Measurements from ENCODE around the gene SSBP3. TPM values are rescaled to one million over a fixed set of nuclear protein-coding genes. Genes with fewer than 3 reads are reported as not detected.
A peak's percentile ranks its signal among the peaks of the same experiment; 100 is the strongest.

The SSBP3 gene
- 13.0 and 15.0 TPM in 2 replicates for total RNA-seq (2014; rRNA removed)
- Bru-seq, nascent RNA: percentile 59 among the genes with signal in this experiment
- percentile 52 among the genes with signal in this experiment for BruChase-seq, experiment 1, labeled RNA remaining after a 6-hour chase
- BruChase-seq, experiment 2, labeled RNA remaining after a 2-hour chase: percentile 54 among the genes with signal in this experiment
- long read RNA-seq, transcript SSBP3-203 (17 exons, 1,578 nt): major isoform, 14 of 39 reads
- long read RNA-seq, partial matches to known transcripts: 2 of 39 reads
- long read RNA-seq, other reads (novel, unspliced or antisense): 21 of 39 reads

DNA sequence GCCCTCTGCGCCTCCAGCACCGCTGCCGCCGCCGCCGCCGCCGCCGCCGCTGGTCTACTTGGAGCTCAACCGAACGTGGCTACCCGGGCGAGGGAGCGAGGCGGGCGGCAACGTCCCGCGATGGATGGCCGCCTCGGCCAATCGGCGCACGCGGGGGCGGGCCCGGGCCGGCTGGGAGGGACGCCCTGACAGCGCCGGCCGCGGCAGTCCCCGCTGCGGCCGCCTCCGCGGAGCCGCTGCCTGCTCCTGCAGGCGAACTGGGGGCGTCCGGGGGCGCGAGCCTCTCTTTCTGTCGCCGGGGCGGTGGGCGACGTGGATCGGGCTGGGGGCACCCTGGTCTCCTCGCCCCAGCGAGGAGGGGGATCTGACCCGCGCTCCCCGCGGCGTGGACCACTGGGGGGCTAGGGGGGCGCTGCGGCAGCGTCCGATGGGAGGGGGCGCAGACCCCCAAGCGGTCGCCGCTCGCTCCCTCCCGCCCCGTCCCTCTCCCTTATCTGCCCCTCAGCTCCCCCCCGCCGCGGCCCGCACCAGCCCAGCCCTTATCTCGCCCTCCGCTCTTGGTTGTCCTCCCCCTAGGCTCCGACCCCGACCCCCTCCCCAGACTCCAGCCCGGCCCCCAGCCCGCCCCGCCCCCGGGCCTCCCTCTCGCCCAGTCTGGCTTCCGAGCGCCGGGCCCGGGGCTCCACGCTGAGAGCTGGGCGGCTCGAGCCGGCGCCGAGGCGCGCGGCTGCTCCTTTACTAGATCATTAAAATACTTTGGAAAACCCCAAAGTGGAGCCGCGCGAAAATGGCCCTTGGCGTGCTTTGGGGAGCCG, at the start of gene SSBP3:
Gene SSBP3, minus strand, starts transcription at position 56 of the 815 bp plus-strand sequence.
- POLR2A ChIA-PET (ENCODE audit: unreplicated experiment): interaction anchor here (0.6 to 1.0 kb wide), 3 partner anchors 15 to 348 kb away, joined by 3 to 22 read pairs (median 5); no protein-coding TSS in a partner anchor
- no peaks in the 10 kb centered on the region for H3K9me2 ChIP-seq (replicated peaks; ENCODE audit: low read length)
- peak within 1 kb of the TSS; percentile 49; the same call in 1 of the 2 replicates for H3K9ac ChIP-seq (ENCODE audit: low read length)
- DNase-seq (peak; percentile 95), ATAC-seq (peak; percentile 76)
- peak within 1 kb of the TSS; percentile 89 for H3K27ac ChIP-seq (ENCODE audit: low read length)
- peak within 1 kb of the TSS; percentile 93 for H2AFZ ChIP-seq (ENCODE audit: low read length)
- no TSS peak for BruUV-seq (replicated peaks)
- H3K9me3 ChIP-seq (ENCODE audit: low read length): no peaks in the 10 kb centered on the region
- intact Hi-C loops (cut with micrococcal nuclease): loop anchor here (1.0 to 10.0 kb wide), 7 partner anchors 39 to 1079 kb away; partner anchors contain the start of genes CYB5RL, LRP8 and MRPL37
- H3K79me2 ChIP-seq (ENCODE audit: low read length): peaks cover 16% of the 10 kb centered on the region
- H4K20me1 ChIP-seq (ENCODE audit: low read length): peaks cover 8% of the 10 kb centered on the region; the same call in 1 of the 2 replicates
- peak within 1 kb of the TSS; percentile 96 for H3K4me2 ChIP-seq (ENCODE audit: low read length)
- H3K4me1 ChIP-seq (ENCODE audit: insufficient read depth, low read length): peaks cover 38% of the 10 kb centered on the region
- CTCF ChIA-PET: interaction anchor here (0.5 to 2.3 kb wide), 6 partner anchors 80 to 187 kb away, joined by 3 to 26 read pairs (median 4); no protein-coding TSS in a partner anchor
- H3F3A ChIP-seq (ENCODE audit: low read length, unreplicated experiment): peaks cover 5% of the 10 kb centered on the region
- no peaks in the 10 kb centered on the region; the same call in 1 of the 2 replicates for H3K36me3 ChIP-seq (ENCODE audit: low read depth, low read length)
- TF ChIP-seq EZH2 (IDR thresholded peaks at IDR 0.05; ENCODE audit: low read length, unreplicated experiment) (no peak), EZH2phosphoT487 (IDR thresholded peaks at IDR 0.05; ENCODE audit: borderline replicate concordance, low read length) (no peak)
- TF ChIP-seq, protein P1, sequence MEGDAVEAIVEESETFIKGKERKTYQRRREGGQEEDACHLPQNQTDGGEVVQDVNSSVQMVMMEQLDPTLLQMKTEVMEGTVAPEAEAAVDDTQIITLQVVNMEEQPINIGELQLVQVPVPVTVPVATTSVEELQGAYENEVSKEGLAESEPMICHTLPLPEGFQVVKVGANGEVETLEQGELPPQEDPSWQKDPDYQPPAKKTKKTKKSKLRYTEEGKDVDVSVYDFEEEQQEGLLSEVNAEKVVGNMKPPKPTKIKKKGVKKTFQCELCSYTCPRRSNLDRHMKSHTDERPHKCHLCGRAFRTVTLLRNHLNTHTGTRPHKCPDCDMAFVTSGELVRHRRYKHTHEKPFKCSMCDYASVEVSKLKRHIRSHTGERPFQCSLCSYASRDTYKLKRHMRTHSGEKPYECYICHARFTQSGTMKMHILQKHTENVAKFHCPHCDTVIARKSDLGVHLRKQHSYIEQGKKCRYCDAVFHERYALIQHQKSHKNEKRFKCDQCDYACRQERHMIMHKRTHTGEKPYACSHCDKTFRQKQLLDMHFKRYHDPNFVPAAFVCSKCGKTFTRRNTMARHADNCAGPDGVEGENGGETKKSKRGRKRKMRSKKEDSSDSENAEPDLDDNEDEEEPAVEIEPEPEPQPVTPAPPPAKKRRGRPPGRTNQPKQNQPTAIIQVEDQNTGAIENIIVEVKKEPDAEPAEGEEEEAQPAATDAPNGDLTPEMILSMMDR (conservative IDR thresholded peaks at IDR 0.05; ENCODE audit: low read depth, low read length): no peak
- peak within 1 kb of the TSS; percentile 86 for H3K4me3 ChIP-seq (ENCODE audit: low read length)
- no peaks in the 10 kb centered on the region for H3K27me3 ChIP-seq (ENCODE audit: low read length)

GRCh38 chr1:54453509-54453908, 47.3 kb upstream of the SSBP3 start:
- H3K9me3 ChIP-seq (ENCODE audit: low read length): no peaks in the 10 kb centered on the region
- BruUV-seq (replicated peaks): no TSS peak
- intact Hi-C loops (cut with micrococcal nuclease): no loop called here
- DNase-seq: no peak
- no peaks in the 10 kb centered on the region for H4K20me1 ChIP-seq (ENCODE audit: low read length)
- H2AFZ ChIP-seq (ENCODE audit: low read length): no peak overlapping the region
- no peaks in the 10 kb centered on the region for H3K36me3 ChIP-seq (ENCODE audit: low read depth, low read length)
- CTCF ChIA-PET: no interaction called here
- no peaks in the 10 kb centered on the region for H3K4me1 ChIP-seq (ENCODE audit: insufficient read depth, low read length)
- POLR2A ChIA-PET (ENCODE audit: unreplicated experiment): no interaction called here
- no peaks in the 10 kb centered on the region for H3K9me2 ChIP-seq (replicated peaks; ENCODE audit: low read length)
- no peaks in the 10 kb centered on the region for H3K27me3 ChIP-seq (ENCODE audit: low read length)
- H3K4me2 ChIP-seq (ENCODE audit: low read length): no peak overlapping the region
- H3K79me2 ChIP-seq (ENCODE audit: low read length): no peaks in the 10 kb centered on the region
- ATAC-seq: no peak
- no peaks in the 10 kb centered on the region for H3F3A ChIP-seq (ENCODE audit: low read length, unreplicated experiment)
- H3K27ac ChIP-seq (ENCODE audit: low read length): no peak overlapping the region
- no peak overlapping the region for H3K9ac ChIP-seq (ENCODE audit: low read length)
- no peak for TF ChIP-seq EZH2phosphoT487 (IDR thresholded peaks at IDR 0.05; ENCODE audit: borderline replicate concordance, low read length)
- TF ChIP-seq EZH2 (IDR thresholded peaks at IDR 0.05; ENCODE audit: low read length, unreplicated experiment): no peak
- TF ChIP-seq, protein P1 (conservative IDR thresholded peaks at IDR 0.05; ENCODE audit: low read depth, low read length): no peak
- H3K4me3 ChIP-seq (ENCODE audit: low read length): no peak overlapping the region
